GM19025 (cell line): ENCODE data around the gene IL1RAPL2.
"Not testable (repeated sequence)": the region's sequence is repeated elsewhere in the genome, so short reads cannot be mapped to it uniquely, and the experiment has no call there.

Source experiments
- ATAC-seq: cut with Tn5 transposase; IDR thresholded peaks from one replicate; pipeline ENCODE4 v1.9.1; 2021; ENCODE audit warnings: mild to moderate bottlenecking, low read depth, moderate library complexity; ENCODE audit not compliant: unreplicated experiment

IL1RAPL2 gene

GRCh38 chrX:105126201-105126600 lies 560.2 kb downstream of the IL1RAPL2 start:
- ATAC-seq: no peak

DNA sequence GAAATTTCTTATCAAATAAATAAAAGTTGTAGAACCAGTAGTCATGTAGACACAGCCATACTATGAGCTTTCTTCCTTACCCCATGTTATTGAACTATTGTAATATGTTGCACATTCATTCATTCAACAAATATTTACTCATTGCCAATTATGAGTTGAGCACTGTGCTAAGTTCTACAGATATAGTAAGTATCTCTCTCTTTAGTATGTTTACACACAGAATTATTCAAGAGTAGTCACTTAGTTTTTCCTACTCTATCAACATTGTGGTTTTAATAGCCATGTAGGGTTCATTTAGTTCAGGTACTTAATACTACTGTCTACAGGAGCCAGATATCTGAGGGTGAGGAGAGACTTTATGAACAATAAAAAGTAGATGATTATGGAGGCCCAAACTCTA lies 568.3 kb downstream of the IL1RAPL2 start:
- ATAC-seq: no peak

- ATAC-seq: no peak
These were observed 570.8 kb downstream of the IL1RAPL2 start for GRCh38 chrX:105136786-105137185.

DNA sequence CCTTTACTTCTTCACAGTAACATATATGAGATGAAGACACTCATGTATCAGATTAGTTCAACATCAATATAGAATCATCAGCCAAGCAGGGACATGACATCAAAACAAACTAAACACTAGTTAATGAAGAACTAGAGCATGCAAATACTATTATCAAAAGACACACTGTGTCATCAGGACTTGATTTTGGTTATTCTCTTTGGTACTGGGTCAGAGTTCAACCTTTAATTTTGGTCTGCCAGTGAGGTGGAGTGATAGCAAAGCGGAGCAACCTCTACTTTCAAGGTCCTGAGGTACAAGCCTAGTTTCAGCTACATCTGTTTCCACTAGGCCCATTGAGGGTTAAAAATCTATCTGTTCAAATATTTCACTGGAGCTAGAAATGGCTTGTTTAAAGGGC lies 584.0 kb downstream of the IL1RAPL2 start:
- no peak for ATAC-seq

DNA sequence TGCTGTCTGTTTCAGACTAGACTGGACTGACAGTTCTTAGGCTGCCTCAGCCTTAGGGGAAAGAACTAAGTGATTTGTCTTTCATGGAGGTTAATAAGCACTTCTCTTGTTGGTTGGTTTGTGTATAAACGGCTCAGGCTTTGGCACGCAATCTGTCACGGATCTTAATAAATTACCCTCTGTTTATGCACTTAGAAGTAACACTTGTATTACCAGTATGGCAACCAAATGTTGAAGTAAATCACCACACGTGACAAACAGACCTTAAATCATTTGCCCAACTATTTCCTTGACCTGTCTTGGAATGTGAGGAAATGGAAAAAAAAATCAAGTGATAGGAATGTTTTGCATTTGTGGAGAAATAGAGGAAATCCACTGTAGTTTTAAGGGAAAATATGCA lies 584.6 kb downstream of the IL1RAPL2 start:
- ATAC-seq: no peak

DNA sequence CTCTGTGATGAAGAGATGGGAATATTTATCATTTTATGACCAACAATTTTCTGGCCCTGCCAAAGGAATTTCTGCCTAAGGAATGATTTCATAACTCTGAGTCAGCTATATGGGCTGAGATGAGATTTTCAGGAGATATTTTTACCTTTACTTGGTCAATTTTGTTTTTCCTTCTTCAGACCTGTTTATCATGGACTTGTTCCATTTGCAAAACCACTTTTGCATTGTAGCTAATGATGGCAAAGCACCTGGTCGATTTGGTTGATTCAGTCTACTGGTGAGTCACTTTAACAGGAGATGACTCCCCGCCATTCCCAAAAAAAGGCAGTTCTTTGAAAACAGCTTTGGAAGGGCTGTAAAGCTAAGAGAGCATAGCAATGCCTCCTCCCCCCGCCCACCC lies 601.2 kb downstream of the IL1RAPL2 start:
- no peak for ATAC-seq

GRCh38 chrX:105168577-105168976 lies 602.6 kb downstream of the IL1RAPL2 start:
- no peak for ATAC-seq

DNA sequence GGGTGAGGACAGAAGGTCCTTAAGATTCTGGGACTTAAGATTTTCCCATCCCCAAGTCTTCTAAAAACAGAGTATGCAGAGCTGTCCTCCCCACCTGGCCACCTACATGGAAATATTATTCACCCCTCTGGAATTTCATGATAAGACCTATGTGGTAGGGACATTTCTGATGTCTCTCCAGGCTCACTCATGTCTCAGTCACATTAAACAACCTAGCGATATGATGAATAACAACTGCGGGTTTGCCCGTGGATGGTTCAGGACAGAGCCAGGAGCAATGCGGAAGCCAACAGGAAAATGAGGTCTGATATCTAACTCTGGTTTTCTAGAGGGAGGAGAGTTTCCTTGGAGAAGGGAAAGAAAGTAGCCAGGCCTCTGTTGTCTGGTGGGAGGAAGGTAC lies 607.1 kb downstream of the IL1RAPL2 start:
- ATAC-seq: no peak

DNA sequence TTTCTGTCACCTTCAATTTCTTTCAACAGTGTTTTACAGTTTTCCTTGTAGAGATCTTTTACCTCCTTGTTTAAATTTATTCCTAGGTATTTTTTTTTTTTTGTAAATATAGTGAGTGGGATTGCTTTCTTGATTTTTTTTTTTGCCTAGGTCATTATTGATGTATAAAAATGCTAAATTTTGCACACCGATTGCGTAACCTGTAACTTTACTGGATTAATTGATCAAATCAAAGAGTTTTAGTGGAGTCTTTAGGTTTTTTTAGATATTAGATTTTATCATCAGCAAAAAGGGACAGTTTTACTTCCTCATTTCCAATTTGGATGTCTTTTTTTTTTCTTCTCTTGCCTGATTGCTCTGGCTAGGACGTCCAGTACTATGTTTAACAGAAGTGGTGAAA lies 613.6 kb downstream of the IL1RAPL2 start:
- no peak for ATAC-seq

DNA sequence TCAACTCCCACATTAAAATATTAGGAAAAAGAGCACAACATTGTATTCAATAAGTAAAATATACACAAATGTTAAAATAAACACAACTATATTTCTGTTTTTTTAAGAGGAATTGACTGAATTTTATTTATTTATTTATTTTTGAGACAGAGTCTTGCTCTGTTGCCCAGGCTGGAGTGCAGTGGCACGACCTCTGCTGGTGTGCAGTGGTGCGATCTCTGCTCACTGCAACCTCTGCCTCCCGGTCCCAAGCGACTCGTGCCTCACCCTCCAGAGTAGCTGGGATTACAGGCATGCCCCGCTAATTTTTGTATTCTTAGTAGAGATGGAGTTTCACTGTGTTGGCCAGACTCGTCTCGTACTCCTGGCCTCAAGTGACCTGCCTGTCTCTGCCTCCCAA lies 623.1 kb downstream of the IL1RAPL2 start:
- ATAC-seq: no peak

GRCh38 chrX:105190252-105190853 lies 624.4 kb downstream of the IL1RAPL2 start:
- no peak for ATAC-seq

DNA sequence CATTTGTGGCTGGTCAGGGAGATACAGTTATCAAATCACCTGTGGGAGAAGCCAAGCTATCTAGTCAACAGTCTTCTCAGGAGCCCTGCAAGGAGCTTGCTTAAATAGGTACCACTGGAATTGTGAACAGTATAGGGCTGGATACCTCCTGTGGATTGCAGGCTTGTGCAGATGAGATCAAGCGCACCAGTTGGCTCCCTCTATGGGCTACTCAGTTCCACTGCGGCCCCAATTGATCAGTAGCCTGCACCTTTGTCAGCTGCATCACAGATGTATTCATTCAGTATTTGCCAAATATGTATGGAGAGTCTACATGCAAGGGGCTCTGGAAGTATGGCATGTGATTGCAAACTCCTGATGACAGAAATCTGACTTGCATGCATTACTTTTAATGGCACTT lies 625.9 kb downstream of the IL1RAPL2 start:
- no peak for ATAC-seq

- no peak for ATAC-seq
These were observed 643.4 kb downstream of the IL1RAPL2 start for GRCh38 chrX:105209406-105209805.

- ATAC-seq: no peak
These were observed 644.3 kb downstream of the IL1RAPL2 start for GRCh38 chrX:105210258-105210657.

DNA sequence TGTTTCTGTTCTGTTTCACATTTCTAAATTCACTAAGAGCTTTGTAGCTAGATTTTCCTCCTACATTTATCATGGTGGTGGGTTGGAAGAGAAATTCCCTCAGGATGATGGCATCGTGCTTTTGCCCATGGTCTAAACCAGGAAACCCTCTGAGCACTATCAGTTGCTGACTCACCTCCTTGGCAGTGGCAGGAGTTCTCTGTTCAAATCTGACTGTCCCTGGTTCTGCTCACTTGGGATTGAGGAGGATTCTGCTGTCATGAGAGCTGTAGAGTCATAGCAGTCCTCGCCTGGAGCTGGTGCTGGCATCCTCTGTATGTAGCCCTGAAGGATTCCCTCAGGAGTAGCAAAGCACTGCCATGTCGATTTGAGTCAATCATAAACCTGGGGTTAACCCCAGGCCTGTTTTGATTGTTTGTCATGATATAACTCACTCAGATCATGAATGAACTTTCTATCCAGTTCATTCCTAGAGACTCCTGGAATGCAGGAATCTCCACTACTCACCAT lies 645.1 kb downstream of the IL1RAPL2 start:
- no peak for ATAC-seq

GRCh38 chrX:105219454-105220401 lies 653.7 kb downstream of the IL1RAPL2 start:
- no peak for ATAC-seq

GRCh38 chrX:105220636-105221035 lies 654.6 kb downstream of the IL1RAPL2 start, which contains the start of gene TEX13A:
TSS of gene TEX13A (minus strand) at chrX:105220694. CDS start at chrX:105220397, 297 bp downstream.
- ATAC-seq: no peak

DNA sequence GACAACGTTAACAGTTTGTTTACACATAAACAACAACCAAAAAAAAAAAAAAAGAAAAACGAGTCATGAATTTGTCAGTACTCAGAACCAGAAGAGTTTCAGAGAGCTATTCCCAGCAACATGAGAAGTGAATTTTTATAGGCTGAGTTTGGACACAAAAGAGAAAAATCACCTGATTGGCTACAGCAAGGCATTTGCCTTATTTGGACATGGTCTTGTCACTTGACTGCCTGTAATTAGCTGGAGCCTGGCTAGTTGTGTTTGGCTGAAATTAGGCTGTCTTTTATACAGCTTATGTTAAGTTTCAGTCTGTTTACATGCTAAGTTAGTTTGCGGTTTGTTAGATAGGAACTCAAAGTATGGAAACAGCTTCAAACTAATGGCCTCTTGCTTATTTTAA lies 655.4 kb downstream of the IL1RAPL2 start:
- no peak for ATAC-seq

DNA sequence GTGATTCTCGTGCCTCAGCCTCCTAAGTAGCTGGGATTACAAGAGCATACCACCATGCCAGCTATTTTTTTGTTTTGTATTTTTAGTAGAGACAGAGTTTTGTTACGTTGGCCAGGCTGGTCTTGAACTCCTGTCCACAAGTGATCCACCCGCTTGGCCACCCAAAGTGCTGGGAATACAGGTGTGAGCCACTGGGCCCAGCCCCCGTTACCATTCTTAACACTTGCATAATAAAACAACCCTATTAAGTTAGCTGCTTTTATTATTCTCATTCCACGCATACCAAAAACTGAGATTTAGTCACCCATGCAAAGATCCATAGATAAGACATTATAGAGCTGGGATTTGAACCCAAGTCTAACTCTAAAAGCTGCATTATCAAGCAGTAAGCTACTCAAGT lies 660.5 kb downstream of the IL1RAPL2 start:
- ATAC-seq: no peak

GRCh38 chrX:105228602-105229001 lies 662.6 kb downstream of the IL1RAPL2 start:
- no peak for ATAC-seq

DNA sequence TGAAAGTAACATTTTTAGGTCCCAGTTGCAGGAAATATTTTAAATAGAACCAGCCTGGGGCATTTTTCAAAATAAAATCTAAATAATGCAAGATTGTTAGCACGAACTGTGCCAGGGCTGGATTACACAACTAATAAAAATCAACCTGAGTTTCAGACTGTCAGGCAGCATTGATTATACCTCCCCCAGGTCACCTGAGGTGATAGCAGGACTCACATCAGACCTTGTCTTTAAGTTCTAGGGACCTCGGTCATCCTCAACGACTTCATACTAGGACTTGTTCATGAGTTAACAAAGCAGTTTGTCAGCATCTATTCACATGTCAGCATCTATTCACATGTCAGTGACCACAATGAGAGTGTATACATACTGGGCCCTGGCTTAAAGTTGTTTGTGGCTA lies 663.1 kb downstream of the IL1RAPL2 start:
- no peak for ATAC-seq

GRCh38 chrX:105237407-105237806 lies 671.4 kb downstream of the IL1RAPL2 start:
- not testable (repeated sequence) for ATAC-seq
